Measurements from ENCODE around the gene MYPOP.

The MYPOP gene

DNA sequence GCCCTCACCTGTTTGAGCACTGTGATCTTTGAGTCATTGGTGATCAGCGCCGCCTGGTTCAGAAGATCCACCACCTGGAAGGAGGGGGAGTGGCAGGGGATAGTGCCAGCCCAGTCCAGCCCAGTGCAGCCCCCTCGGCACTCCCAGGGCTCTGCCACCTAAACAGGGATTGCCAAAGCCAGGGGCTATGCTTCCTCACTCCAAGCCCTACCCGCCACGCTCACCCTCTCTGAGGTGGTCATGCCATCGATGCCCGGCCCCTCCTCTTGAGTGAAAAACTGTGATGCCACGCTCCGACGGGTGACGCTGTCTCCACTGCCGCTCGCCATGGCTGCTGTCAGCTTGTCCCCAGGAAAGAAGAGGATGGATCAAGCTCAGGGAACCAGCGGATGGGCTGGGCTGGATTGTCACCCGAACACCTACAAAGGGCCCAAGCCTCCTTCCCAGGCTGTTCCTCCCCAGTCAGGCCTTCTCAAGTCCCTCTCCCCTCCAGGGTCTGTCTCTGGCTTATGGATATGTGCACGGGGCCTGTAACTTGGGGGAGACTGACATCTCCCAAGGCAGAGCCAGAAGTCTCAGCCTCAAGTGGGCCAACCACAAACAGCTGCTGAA lies 48.1 kb downstream of the MYPOP start:
- TF ChIP-seq, protein P1, sequence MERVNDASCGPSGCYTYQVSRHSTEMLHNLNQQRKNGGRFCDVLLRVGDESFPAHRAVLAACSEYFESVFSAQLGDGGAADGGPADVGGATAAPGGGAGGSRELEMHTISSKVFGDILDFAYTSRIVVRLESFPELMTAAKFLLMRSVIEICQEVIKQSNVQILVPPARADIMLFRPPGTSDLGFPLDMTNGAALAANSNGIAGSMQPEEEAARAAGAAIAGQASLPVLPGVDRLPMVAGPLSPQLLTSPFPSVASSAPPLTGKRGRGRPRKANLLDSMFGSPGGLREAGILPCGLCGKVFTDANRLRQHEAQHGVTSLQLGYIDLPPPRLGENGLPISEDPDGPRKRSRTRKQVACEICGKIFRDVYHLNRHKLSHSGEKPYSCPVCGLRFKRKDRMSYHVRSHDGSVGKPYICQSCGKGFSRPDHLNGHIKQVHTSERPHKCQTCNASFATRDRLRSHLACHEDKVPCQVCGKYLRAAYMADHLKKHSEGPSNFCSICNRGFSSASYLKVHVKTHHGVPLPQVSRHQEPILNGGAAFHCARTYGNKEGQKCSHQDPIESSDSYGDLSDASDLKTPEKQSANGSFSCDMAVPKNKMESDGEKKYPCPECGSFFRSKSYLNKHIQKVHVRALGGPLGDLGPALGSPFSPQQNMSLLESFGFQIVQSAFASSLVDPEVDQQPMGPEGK (CRISPR knock-in tag; IDR thresholded peaks at IDR 0.05; ENCODE audit: borderline replicate concordance), result no peak
- TF ChIP-seq RARB (CRISPR knock-in tag; IDR thresholded peaks at IDR 0.05), result no peak
- ATAC-seq, result no peak

DNA sequence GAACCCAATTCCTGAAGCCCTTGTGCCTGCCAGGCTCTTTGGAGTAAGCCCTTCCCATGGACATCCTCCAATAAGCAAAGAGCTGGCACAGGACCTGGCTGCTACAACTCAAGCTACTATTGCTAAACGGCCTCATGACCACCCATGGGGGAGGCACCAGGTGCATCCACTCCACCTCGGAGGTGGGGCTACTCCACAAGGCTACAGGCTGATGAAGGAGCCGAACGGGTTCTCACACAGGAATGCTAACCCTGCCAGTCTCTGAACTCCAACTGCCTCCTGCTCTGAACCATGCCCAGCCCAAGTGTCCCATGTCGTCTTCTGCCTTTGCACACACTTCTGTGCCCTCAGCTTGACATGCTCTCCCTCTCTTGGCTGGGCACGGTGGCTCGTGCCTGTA lies 49.4 kb downstream of the MYPOP start:
- TF ChIP-seq PPARA (CRISPR knock-in tag; IDR thresholded peaks at IDR 0.05; ENCODE audit: borderline replicate concordance) (no peak), ZFP3 (CRISPR knock-in tag; IDR thresholded peaks at IDR 0.05) (no peak), GLIS3 (CRISPR knock-in tag; IDR thresholded peaks at IDR 0.05) (no peak)
- TF ChIP-seq, protein P2, sequence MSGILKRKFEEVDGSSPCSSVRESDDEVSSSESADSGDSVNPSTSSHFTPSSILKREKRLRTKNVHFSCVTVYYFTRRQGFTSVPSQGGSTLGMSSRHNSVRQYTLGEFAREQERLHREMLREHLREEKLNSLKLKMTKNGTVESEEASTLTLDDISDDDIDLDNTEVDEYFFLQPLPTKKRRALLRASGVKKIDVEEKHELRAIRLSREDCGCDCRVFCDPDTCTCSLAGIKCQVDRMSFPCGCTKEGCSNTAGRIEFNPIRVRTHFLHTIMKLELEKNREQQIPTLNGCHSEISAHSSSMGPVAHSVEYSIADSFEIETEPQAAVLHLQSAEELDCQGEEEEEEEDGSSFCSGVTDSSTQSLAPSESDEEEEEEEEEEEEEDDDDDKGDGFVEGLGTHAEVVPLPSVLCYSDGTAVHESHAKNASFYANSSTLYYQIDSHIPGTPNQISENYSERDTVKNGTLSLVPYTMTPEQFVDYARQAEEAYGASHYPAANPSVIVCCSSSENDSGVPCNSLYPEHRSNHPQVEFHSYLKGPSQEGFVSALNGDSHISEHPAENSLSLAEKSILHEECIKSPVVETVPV (CRISPR knock-in tag; IDR thresholded peaks at IDR 0.05), result no peak
- TF ChIP-seq, protein P3, sequence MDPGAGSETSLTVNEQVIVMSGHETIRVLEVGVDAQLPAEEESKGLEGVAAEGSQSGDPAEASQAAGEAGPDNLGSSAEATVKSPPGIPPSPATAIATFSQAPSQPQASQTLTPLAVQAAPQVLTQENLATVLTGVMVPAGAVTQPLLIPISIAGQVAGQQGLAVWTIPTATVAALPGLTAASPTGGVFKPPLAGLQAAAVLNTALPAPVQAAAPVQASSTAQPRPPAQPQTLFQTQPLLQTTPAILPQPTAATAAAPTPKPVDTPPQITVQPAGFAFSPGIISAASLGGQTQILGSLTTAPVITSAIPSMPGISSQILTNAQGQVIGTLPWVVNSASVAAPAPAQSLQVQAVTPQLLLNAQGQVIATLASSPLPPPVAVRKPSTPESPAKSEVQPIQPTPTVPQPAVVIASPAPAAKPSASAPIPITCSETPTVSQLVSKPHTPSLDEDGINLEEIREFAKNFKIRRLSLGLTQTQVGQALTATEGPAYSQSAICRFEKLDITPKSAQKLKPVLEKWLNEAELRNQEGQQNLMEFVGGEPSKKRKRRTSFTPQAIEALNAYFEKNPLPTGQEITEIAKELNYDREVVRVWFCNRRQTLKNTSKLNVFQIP (CRISPR knock-in tag; IDR thresholded peaks at IDR 0.05; ENCODE audit: borderline replicate concordance, low read depth), result no peak
- ATAC-seq, result no peak

DNA sequence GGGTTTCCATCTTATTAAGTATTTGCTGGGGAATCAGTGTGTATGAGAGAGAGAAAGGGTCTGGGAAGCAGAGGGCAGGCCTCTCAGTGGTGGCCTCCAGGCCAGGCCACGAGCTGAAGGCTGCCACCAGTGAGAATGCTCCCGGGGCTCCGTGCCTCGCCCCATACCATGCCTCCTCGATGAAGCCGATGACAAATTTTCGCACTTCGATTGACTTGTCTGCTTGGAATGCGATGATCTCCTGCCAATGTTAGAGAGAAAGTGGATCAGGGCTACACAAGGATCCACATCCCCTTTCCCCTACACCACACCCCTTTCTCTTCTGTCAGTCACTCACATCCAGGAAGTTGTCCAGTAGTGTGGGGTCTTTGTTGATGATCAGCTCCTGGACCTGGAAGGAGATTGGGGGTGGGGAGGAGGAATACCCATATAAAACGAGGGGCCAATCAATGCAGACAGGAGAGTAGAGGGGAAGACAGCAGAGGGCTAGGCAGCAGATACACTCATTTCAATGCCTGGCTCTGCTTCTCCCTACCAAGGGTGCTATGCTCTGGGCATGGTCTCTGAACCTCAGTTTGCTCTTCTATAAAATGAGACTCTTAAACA lies 50.2 kb downstream of the MYPOP start:
- no peak for TF ChIP-seq CSDC2 (CRISPR knock-in tag; IDR thresholded peaks at IDR 0.05)
- TF ChIP-seq ZNF8 (CRISPR knock-in tag; IDR thresholded peaks at IDR 0.05), result no peak
- TF ChIP-seq, protein P4, sequence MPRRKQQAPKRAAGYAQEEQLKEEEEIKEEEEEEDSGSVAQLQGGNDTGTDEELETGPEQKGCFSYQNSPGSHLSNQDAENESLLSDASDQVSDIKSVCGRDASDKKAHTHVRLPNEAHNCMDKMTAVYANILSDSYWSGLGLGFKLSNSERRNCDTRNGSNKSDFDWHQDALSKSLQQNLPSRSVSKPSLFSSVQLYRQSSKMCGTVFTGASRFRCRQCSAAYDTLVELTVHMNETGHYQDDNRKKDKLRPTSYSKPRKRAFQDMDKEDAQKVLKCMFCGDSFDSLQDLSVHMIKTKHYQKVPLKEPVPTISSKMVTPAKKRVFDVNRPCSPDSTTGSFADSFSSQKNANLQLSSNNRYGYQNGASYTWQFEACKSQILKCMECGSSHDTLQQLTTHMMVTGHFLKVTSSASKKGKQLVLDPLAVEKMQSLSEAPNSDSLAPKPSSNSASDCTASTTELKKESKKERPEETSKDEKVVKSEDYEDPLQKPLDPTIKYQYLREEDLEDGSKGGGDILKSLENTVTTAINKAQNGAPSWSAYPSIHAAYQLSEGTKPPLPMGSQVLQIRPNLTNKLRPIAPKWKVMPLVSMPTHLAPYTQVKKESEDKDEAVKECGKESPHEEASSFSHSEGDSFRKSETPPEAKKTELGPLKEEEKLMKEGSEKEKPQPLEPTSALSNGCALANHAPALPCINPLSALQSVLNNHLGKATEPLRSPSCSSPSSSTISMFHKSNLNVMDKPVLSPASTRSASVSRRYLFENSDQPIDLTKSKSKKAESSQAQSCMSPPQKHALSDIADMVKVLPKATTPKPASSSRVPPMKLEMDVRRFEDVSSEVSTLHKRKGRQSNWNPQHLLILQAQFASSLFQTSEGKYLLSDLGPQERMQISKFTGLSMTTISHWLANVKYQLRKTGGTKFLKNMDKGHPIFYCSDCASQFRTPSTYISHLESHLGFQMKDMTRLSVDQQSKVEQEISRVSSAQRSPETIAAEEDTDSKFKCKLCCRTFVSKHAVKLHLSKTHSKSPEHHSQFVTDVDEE (CRISPR knock-in tag; IDR thresholded peaks at IDR 0.05), result no peak
- no peak for TF ChIP-seq ZFP3 (CRISPR knock-in tag; IDR thresholded peaks at IDR 0.05)
- no peak for TF ChIP-seq TCF4 (CRISPR knock-in tag; IDR thresholded peaks at IDR 0.05; ENCODE audit: borderline replicate concordance)
- no peak for TF ChIP-seq OSR1 (CRISPR knock-in tag; IDR thresholded peaks at IDR 0.05)
- no peak for TF ChIP-seq BACH2 (CRISPR knock-in tag; IDR thresholded peaks at IDR 0.05; ENCODE audit: borderline replicate concordance)
- TF ChIP-seq ZNF565 (CRISPR knock-in tag; conservative IDR thresholded peaks at IDR 0.05; ENCODE audit: low read depth), result no peak
- TF ChIP-seq ZNF70 (CRISPR knock-in tag; IDR thresholded peaks at IDR 0.05), result no peak
- no peak for TF ChIP-seq ISL1 (CRISPR knock-in tag; IDR thresholded peaks at IDR 0.05)
- TF ChIP-seq, protein P2 (CRISPR knock-in tag; IDR thresholded peaks at IDR 0.05), result no peak
- TF ChIP-seq SNAI2 (CRISPR knock-in tag; IDR thresholded peaks at IDR 0.05), result no peak
- no peak for ATAC-seq

DNA sequence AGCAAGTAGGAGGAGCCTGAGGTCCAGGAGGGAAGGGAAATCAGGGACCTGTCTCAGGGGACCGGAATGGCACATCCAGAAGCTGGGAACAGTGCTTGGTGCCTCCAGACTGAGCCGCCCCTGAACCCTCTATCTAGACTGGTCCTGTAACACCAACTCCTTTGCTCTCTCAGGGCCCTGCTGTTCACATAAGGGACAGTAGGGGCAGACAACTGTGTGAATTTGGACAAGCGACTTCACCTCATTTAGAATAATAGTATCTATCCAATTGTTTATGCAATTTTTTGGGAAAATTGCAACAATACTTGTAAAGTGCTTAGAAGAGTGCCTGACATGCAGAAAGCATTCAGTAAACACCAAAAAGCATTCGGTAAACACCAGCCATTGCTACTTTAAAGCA lies 53.5 kb downstream of the MYPOP start:
- peak; percentile 70 for ATAC-seq
- TF ChIP-seq, protein P4 (CRISPR knock-in tag; IDR thresholded peaks at IDR 0.05), result no peak
- TF ChIP-seq BACH2 (CRISPR knock-in tag; IDR thresholded peaks at IDR 0.05; ENCODE audit: borderline replicate concordance) (no peak), PPARA (CRISPR knock-in tag; IDR thresholded peaks at IDR 0.05; ENCODE audit: borderline replicate concordance) (no peak), TOX (CRISPR knock-in tag; IDR thresholded peaks at IDR 0.05; ENCODE audit: borderline replicate concordance) (no peak), OSR1 (CRISPR knock-in tag; IDR thresholded peaks at IDR 0.05) (no peak)
- TF ChIP-seq, protein P5, sequence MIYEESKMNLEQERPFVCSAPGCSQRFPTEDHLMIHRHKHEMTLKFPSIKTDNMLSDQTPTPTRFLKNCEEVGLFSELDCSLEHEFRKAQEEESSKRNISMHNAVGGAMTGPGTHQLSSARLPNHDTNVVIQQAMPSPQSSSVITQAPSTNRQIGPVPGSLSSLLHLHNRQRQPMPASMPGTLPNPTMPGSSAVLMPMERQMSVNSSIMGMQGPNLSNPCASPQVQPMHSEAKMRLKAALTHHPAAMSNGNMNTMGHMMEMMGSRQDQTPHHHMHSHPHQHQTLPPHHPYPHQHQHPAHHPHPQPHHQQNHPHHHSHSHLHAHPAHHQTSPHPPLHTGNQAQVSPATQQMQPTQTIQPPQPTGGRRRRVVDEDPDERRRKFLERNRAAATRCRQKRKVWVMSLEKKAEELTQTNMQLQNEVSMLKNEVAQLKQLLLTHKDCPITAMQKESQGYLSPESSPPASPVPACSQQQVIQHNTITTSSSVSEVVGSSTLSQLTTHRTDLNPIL (CRISPR knock-in tag; IDR thresholded peaks at IDR 0.05; ENCODE audit: low read depth), result no peak
- TF ChIP-seq, protein P1 (CRISPR knock-in tag; IDR thresholded peaks at IDR 0.05; ENCODE audit: borderline replicate concordance), result no peak
